LNCAP (cell line): ENCODE measurements around the gene GJA5.

Experiments
- TF ChIP-seq, protein P1 (sequence below): fragments of 450-650 bp; IDR thresholded peaks from 2 replicates; pipeline ENCODE4 v1.5.1; 2017; ENCODE audit warnings: mild to moderate bottlenecking

The GJA5 gene

DNA sequence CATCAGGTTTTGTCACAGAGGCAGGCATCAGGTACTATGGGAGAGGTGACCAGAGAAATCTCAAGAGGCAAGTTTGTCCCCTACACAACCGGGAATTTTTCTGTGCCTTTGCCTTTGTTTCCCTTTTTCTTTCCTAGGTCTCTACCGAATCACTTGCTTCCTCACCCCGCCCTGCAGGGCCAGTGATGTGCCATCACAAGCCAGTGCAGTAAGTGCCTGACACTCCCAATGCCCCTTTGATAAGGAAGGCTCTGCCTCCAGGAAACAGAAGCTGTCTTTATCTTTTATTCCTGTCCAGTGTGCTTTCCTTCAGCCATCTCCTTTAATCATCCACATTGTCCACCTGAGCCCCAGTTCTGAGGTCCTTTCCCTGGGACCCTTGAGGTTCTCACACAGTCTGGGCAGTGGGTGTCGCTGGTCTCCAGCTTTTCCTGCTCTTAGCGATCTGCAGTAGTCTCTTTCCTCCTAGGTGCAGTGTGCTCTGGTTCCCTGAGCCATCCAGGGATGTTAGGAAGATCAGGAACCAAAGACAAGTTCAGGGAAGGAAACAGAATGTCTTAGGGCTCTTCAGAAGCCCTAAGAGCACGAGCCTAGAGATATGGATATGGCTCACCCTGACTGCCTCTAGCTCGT is 36.6 kb downstream of the GJA5 start:
- TF ChIP-seq, protein P1, sequence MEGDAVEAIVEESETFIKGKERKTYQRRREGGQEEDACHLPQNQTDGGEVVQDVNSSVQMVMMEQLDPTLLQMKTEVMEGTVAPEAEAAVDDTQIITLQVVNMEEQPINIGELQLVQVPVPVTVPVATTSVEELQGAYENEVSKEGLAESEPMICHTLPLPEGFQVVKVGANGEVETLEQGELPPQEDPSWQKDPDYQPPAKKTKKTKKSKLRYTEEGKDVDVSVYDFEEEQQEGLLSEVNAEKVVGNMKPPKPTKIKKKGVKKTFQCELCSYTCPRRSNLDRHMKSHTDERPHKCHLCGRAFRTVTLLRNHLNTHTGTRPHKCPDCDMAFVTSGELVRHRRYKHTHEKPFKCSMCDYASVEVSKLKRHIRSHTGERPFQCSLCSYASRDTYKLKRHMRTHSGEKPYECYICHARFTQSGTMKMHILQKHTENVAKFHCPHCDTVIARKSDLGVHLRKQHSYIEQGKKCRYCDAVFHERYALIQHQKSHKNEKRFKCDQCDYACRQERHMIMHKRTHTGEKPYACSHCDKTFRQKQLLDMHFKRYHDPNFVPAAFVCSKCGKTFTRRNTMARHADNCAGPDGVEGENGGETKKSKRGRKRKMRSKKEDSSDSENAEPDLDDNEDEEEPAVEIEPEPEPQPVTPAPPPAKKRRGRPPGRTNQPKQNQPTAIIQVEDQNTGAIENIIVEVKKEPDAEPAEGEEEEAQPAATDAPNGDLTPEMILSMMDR: peak; percentile 62

DNA sequence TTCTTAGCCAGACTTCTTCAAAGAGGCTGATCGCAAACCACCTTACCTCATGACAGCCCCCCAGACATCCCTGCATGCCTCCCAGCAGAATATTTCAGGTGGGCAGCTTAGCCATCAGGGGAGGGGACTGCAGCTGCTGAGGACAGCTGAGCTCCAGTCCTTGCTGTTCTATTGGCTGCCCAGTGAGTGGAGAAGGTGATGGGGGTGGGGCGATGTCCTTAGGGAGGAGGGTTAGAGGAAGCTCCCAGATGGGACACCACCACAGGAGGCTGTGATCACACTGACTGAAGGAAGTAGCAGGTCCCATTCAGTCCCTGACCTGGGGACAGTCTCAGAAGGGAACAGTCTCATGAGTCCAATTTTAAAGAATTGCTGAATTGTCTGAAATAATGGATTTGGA is 38.3 kb downstream of the GJA5 start:
- TF ChIP-seq, protein P1: no peak

DNA sequence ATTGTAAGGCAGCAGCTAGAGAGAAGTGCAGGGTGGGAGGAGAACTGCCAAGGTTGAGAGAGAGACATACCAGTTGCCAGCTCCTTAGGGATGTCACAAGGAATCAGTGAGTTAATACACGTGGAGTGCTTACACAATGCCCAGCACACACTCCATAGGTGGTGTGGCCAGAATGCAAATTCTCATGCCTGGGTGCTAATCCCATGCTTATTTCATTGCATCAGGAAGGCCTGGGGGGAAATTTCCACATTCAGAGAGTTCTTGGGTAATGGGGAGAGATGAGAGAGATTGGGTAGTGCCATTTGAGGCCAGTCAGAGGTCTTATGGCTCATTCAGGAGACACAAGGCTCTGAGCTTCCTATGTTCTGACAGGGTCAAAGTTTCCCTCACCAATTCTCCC is 38.7 kb downstream of the GJA5 start:
- TF ChIP-seq, protein P1: no peak

DNA sequence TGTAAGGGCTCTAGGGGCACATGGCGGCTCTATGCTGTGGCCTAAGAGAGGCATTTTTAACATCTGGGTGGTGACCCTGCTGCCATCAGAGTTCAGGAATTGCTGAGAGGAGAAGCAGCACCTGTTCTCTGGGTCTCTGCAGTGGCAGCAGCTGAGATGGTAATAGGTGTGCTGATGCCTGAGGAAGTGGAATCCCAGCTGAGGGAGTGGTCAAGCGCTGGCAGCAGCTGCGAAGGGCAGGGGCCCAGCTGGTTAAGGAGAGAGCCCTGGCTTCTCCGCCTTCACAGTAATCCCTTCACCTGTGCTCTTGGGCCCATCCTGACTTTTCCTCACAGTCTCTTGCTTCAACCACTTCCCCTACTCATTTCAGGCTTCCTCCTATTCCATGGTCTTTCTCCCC is 39.8 kb downstream of the GJA5 start:
- TF ChIP-seq, protein P1: no peak

DNA sequence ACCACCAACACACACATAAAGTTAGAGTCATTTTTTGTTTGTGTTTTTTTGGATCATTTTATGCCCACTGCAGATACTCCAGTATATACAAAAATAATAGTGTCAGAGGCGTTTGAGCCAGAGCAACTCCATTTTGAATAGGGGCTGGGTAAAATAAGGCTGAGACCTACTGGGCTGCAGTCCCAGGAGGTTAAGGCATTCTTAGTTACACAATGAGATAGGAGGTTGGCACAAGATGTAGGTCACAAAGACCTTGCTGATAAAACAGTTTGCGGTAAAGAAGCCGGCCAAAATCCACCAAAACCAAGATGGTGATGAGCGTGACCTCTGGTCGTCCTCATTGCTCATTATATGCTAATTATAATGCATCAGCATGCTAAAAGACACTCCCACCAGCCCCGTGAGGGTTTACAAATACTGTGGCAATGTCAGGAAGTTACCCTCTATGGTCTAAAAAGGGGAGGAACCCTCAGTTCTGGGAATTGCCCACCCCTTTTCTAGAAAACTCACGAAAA is 40.6 kb downstream of the GJA5 start:
- TF ChIP-seq, protein P1: no peak

GRCh38 chr1:147719029-147719698 is 41.2 kb downstream of the GJA5 start:
- TF ChIP-seq, protein P1: no peak

DNA sequence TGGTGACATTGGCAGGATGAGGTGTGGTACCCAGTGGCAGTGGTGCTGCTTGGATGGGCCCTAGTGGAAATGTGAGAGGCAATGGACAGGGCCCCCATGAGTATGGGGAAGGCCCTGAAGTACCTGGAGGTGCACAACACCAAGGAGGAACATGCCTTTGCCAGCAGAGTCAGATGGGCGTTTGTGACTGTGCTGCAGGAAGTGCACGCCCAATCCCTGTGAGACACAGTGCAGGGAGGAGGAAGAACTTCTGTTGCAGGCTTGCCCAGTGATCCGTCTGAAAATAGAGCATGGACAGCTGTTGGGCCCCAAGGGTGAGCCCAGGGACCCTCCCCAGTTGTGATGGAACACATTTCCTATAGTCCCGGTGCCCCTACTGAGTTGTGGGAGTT is 42.7 kb downstream of the GJA5 start:
- TF ChIP-seq, protein P1: no peak
